ENCODE measurements around the gene SRD5A1. TPM values are rescaled to one million over a fixed set of nuclear protein-coding genes. Genes with fewer than 3 reads are reported as not detected.

Gene SRD5A1
- total RNA-seq, 4 donors from 2014 or later: 0.29 to 71.2 (median 10.1) TPM

DNA sequence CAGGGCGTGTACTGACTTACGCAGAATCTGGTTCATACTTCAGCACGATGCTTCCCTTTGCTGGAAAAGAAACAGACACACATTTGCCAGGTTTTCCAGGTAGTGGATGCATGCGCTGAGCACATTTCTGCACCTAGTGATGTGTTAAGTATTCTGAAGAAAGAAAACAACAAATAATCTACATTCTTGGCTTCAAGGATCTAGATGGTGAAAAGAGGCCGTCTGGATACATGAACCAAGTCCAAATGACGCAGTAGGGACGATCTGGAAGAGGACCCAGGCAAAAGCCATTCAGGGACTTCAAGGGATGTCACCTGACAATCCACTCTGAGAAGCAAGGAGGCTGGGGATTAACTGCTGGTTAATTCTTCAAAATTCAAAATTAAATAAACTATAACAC, 30.8 kb upstream of the SRD5A1 start:
- Histone ChIP-seq H3K27ac (no peak overlapping the region), H3K4me3 (no peak overlapping the region), H3K4me1 (no peaks in the 10 kb centered on the region), H3K27me3 (no peaks in the 10 kb centered on the region), H3K9me3 (no peaks in the 10 kb centered on the region), H3K36me3 (no peaks in the 10 kb centered on the region)
- intact Hi-C loops (cut with DNase I; ENCODE audit: low total_unique reads): no loop called here
- DNase-seq: no peak
- no peak for TF ChIP-seq POLR2A (IDR thresholded peaks at IDR 0.05)
- TF ChIP-seq, protein P1, sequence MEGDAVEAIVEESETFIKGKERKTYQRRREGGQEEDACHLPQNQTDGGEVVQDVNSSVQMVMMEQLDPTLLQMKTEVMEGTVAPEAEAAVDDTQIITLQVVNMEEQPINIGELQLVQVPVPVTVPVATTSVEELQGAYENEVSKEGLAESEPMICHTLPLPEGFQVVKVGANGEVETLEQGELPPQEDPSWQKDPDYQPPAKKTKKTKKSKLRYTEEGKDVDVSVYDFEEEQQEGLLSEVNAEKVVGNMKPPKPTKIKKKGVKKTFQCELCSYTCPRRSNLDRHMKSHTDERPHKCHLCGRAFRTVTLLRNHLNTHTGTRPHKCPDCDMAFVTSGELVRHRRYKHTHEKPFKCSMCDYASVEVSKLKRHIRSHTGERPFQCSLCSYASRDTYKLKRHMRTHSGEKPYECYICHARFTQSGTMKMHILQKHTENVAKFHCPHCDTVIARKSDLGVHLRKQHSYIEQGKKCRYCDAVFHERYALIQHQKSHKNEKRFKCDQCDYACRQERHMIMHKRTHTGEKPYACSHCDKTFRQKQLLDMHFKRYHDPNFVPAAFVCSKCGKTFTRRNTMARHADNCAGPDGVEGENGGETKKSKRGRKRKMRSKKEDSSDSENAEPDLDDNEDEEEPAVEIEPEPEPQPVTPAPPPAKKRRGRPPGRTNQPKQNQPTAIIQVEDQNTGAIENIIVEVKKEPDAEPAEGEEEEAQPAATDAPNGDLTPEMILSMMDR (IDR thresholded peaks at IDR 0.05): no peak

DNA sequence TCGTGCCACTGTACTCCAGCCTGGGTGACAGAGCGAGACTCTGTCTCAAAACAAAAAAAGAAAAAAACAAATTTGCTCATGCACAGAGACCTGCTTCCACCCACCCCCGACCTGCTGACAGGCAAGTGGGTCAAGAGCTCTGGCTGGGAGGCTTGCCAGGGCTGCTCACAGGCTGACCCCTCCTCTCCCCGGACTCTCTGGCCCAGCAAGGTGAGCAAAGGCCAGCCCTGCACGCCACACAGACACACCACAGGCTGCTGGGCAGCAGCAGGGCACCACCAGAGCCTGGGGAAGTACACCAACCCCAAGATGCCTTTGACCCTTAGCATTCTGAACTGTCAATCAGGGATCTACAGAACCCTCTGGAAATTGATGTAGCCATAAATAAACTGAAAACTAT, 29.6 kb upstream of the SRD5A1 start:
- no peaks in the 10 kb centered on the region for H3K4me1 ChIP-seq
- H3K27ac ChIP-seq: no peak overlapping the region
- no peaks in the 10 kb centered on the region for H3K36me3 ChIP-seq
- no peaks in the 10 kb centered on the region for H3K27me3 ChIP-seq
- TF ChIP-seq, protein P1 (IDR thresholded peaks at IDR 0.05): no peak
- no peak for TF ChIP-seq POLR2A (IDR thresholded peaks at IDR 0.05)
- intact Hi-C loops (cut with DNase I; ENCODE audit: low total_unique reads): no loop called here
- DNase-seq: no peak
- H3K9me3 ChIP-seq: no peaks in the 10 kb centered on the region
- no peak overlapping the region for H3K4me3 ChIP-seq

DNA sequence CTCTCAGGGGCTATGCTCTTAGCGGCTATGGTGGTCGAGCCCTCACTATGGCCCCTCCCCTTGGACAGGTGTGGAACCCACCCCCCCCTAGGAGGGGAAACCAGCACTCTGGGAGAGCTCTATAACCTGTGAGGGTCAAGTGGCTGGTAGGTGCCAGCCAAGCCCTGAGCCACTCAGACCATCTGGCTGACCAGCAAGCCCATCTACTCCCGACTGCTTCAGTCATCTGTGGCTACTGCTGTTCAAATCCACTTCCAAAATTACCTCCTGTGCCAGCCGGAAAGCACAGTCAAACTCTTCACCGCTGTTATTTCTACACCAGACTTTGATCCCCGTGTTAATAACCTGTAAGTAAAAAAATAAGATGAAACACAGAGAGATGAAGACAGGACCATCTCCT, 28.9 kb upstream of the SRD5A1 start:
- no peak overlapping the region for H3K4me3 ChIP-seq
- H3K9me3 ChIP-seq: no peaks in the 10 kb centered on the region
- TF ChIP-seq, protein P1 (IDR thresholded peaks at IDR 0.05): no peak
- TF ChIP-seq POLR2A (IDR thresholded peaks at IDR 0.05): no peak
- H3K27ac ChIP-seq: no peak overlapping the region
- no peaks in the 10 kb centered on the region for H3K27me3 ChIP-seq
- no peaks in the 10 kb centered on the region for H3K4me1 ChIP-seq
- DNase-seq: no peak
- H3K36me3 ChIP-seq: no peaks in the 10 kb centered on the region
- intact Hi-C loops (cut with DNase I; ENCODE audit: low total_unique reads): no loop called here

DNA sequence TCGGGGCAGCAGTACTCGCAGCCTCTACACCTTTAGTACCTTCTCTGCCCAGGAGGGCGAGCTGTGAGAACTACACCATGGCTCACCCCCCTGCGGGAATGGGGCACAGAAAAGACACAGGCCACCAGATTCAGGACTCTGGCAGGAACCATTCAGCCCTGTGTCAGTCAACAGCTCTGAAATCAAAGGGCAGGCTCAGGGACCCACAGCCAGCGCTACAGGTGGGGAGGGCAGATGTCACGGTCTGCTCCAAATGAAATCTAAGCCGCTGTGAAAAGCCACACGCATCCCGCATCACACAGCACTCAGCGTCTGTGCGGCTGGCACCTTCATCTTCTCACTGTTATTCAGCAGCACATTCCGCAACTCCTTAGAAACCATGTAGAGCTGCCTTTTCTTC, 28.3 kb upstream of the SRD5A1 start:
- H3K27me3 ChIP-seq: no peaks in the 10 kb centered on the region
- H3K27ac ChIP-seq: no peak overlapping the region
- no peaks in the 10 kb centered on the region for H3K9me3 ChIP-seq
- H3K4me1 ChIP-seq: no peaks in the 10 kb centered on the region
- no peak for DNase-seq
- TF ChIP-seq, protein P1 (IDR thresholded peaks at IDR 0.05): no peak
- TF ChIP-seq POLR2A (IDR thresholded peaks at IDR 0.05): no peak
- intact Hi-C loops (cut with DNase I; ENCODE audit: low total_unique reads): no loop called here
- H3K36me3 ChIP-seq: no peaks in the 10 kb centered on the region
- H3K4me3 ChIP-seq: no peak overlapping the region

DNA sequence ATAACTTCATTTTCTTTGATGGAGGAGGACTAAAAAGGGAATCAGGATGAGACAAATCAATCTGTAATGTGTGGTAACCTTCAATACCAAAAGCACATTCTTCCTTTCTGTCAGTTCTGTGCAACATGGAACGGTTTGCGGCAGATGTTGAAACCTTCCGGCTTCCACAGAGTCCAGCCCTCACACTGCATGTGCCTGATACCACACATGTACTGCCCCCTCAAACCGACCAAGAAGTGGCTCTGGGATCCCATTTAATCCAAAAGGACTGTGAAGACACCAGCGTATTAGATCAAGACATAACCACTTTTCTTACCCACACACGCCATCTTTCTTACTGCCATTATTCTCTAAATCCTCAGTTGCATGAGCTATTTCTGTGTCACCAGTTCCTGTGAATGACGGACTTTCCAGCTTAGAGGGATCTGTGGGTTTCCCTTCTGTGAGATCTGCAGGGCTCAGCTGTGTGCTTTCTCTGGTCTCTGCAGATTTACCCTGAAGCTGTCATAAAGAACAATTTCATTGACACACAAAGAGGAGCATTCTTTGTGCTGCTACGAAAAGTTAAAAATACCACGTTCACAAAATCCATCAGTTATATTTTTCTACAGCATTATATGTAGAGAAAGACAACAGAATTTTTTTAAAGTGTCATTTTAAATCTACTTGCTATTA, 26.2 kb upstream of the SRD5A1 start:
- H3K9me3 ChIP-seq: no peaks in the 10 kb centered on the region
- H3K27ac ChIP-seq: no peak overlapping the region
- TF ChIP-seq, protein P1 (IDR thresholded peaks at IDR 0.05): no peak
- TF ChIP-seq POLR2A (IDR thresholded peaks at IDR 0.05): no peak
- intact Hi-C loops (cut with DNase I; ENCODE audit: low total_unique reads): no loop called here
- no peak overlapping the region for H3K4me3 ChIP-seq
- DNase-seq: no peak
- H3K27me3 ChIP-seq: no peaks in the 10 kb centered on the region
- H3K36me3 ChIP-seq: no peaks in the 10 kb centered on the region
- H3K4me1 ChIP-seq: no peaks in the 10 kb centered on the region

All from uterus (tissue), 4 donors.